Stomach (tissue), 9 donors: ENCODE measurements around the gene IFIT3. TPM values are rescaled to one million over a fixed set of nuclear protein-coding genes. Genes with fewer than 3 reads are reported as not detected.

Source experiments
- DNase-seq, 2 donors: peaks; one replicate each; pipeline versions ENCODE4 v3.0.0 to v3.0.0-alpha.2; 2013 to 2019
- H3K27ac ChIP-seq, 5 donors: fragments of 200-600 bp in 4 of 5; sonication (generic) in 4 of 5; one replicate each; pipeline ENCODE4 v1.5.1; 2013 to 2019; ENCODE audit warnings: mild to moderate bottlenecking in 1 of 5, moderate library complexity in 1 of 5
- H3K27me3 ChIP-seq, 3 donors: fragments of 200-600 bp; sonication (generic); one replicate each; pipeline ENCODE4 v1.5.1; 2017 to 2019; ENCODE audit warnings: mixed run types in 1 of 3
- H3K36me3 ChIP-seq, 4 donors: fragments of 200-600 bp; sonication (generic); 1 replicate in 3 of 4; 2 replicates in 1 of 4; pipeline ENCODE4 v1.5.1; 2016 to 2019
- H3K4me1 ChIP-seq, 4 donors: fragments of 200-600 bp; sonication (generic); one replicate each; pipeline ENCODE4 v1.5.1; 2016 to 2019
- H3K4me3 ChIP-seq, 4 donors: fragments of 200-600 bp; sonication (generic) in 3 of 4; one replicate each; pipeline ENCODE4 v1.5.1; 2016 to 2019; ENCODE audit warnings: mild to moderate bottlenecking in 1 of 4
- H3K9me3 ChIP-seq, 4 donors: fragments of 200-600 bp; sonication (generic); one replicate each; pipeline ENCODE4 v1.5.1; 2016 to 2019
- EP300 ChIP-seq: sonication (generic); formaldehyde crosslinking; IDR thresholded peaks from one replicate; pipeline ENCODE4 v1.6.1; 2017; ENCODE audit warnings: antibody characterized with exemption
- POLR2A ChIP-seq, 4 donors: fragments of 450-650 bp; IDR thresholded peaks; one replicate each; pipeline ENCODE4 v1.6.1; 2016; ENCODE audit warnings: antibody characterized with exemption in 4 of 4, control low read depth in 2 of 4, mild to moderate bottlenecking in 1 of 4, moderate library complexity in 1 of 4
- POLR2AphosphoS5 ChIP-seq, 3 donors: sonication (generic); formaldehyde crosslinking; IDR thresholded peaks; one replicate each; pipeline ENCODE4 v1.6.1; 2016; ENCODE audit warnings: antibody characterized with exemption in 3 of 3
- WGBS, 5 donors: extraction: QIAGEN DNeasy Blood & Tissue Kit in 3 of 5; methylation state at CpG; one replicate each; pipeline versions ENCODE4 v1.1.5 to v1.1.7; 2013 to 2018; 5-methylcytosine and 5-hydroxymethylcytosine counted together
- intact Hi-C: fragments of 100-400 bp; cut with DNase I; formaldehyde crosslinking; loops from one replicate; pipeline ENCODE4 v1.15.1; 2023; ENCODE audit warnings: low total_unique reads
- polyA plus RNA-seq, 3 donors: library from polyadenylated mRNA; stranded (reverse); fragments of 200-250 nt; gene quantifications; one replicate each; pipeline ENCODE4 v1.2.3, GENCODE V29; 2013
- total RNA-seq, 5 donors: library from RNA; depleted of rRNA; stranded (reverse); fragments of >200 nt; gene quantifications; one replicate each; pipeline versions ENCODE4 v1.1.0 to v1.2.3, GENCODE V29; 2014 to 2016
- TF ChIP-seq, protein P1 (sequence below), 7 experiments: fragments of 450-650 bp in 4 of 7; fragments of 200-600 bp in 3 of 7; sonication (generic) in 3 of 7; IDR thresholded peaks; one replicate each; pipeline ENCODE4 v1.5.1; 2016 to 2019; ENCODE audit warnings: antibody characterized with exemption in 7 of 7, control low read depth in 2 of 7, mild to moderate bottlenecking in 1 of 7
- donor health status: healthy with polysubstance abuse.
- donor health status: Bipolar disorder and iron deficiency.
- donor health status: healthy.

Gene IFIT3
- total and polyA plus RNA-seq, 8 donors: 1.3 to 11.4 (median 6.9) TPM

DNA sequence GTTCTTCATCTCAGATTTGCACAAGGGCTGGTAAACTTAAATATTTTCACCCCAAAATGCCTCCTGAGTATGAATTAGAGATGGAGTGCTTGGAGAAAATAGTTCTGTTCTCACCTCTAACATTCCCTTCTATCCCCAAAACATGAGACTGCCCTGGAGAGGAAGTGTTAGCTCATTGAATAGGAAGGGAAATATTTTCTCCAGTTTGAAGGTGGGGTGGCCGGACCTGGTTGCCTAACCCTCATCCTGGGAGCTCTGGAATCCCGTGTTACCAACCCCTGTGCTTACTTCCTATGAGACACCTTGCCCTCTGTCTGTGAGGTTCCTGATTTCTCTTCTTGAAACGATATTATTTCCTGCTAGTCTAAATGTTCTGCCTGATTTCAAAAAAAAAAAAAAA lies 25.2 kb upstream of the IFIT3 start:
- 3 to 22% (median 15%) methylated on average over 3 of the region's 3 CpGs for WGBS, 5 donors
- intact Hi-C loops: no loop called here
- Histone ChIP-seq H3K9me3 (no peaks in the 10 kb centered on the region), H3K27ac (peak overlapping the region; percentile 70 to 95 (median 89)), H3K4me1 (peaks cover 8 to 35% (median 24%) of the 10 kb centered on the region in 4 donors), H3K27me3 (no peaks in the 10 kb centered on the region), H3K4me3 (peak overlapping the region; percentile 46 to 56 (median 48)), H3K36me3 (peaks cover 9 to 20% (median 17%) of the 10 kb centered on the region in 4 donors)
- peak in 1 of 2 donors; percentile 14 for DNase-seq
- no peak for TF ChIP-seq POLR2AphosphoS5 (IDR thresholded peaks at IDR 0.05)
- TF ChIP-seq EP300: no peak
- TF ChIP-seq, protein P1, sequence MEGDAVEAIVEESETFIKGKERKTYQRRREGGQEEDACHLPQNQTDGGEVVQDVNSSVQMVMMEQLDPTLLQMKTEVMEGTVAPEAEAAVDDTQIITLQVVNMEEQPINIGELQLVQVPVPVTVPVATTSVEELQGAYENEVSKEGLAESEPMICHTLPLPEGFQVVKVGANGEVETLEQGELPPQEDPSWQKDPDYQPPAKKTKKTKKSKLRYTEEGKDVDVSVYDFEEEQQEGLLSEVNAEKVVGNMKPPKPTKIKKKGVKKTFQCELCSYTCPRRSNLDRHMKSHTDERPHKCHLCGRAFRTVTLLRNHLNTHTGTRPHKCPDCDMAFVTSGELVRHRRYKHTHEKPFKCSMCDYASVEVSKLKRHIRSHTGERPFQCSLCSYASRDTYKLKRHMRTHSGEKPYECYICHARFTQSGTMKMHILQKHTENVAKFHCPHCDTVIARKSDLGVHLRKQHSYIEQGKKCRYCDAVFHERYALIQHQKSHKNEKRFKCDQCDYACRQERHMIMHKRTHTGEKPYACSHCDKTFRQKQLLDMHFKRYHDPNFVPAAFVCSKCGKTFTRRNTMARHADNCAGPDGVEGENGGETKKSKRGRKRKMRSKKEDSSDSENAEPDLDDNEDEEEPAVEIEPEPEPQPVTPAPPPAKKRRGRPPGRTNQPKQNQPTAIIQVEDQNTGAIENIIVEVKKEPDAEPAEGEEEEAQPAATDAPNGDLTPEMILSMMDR (IDR thresholded peaks at IDR 0.05): no peak
- TF ChIP-seq POLR2A (IDR thresholded peaks at IDR 0.05): no peak

GRCh38 chr10:89303161-89303560 lies 24.6 kb upstream of the IFIT3 start:
- Histone ChIP-seq H3K36me3 (peaks cover 9 to 26% (median 21%) of the 10 kb centered on the region in 4 donors), H3K27ac (no peak overlapping the region), H3K9me3 (no peaks in the 10 kb centered on the region), H3K4me3 (peak overlapping the region in 1 of 4 donors; percentile 50), H3K27me3 (no peaks in the 10 kb centered on the region), H3K4me1 (peaks cover 8 to 35% (median 24%) of the 10 kb centered on the region in 4 donors)
- DNase-seq: no peak
- intact Hi-C loops: no loop called here
- 28 to 41% (median 32%) methylated on average over 2 of the region's 2 CpGs for WGBS, 5 donors
- TF ChIP-seq, protein P1 (IDR thresholded peaks at IDR 0.05): no peak
- TF ChIP-seq POLR2A (IDR thresholded peaks at IDR 0.05) (no peak), EP300 (no peak), POLR2AphosphoS5 (IDR thresholded peaks at IDR 0.05) (no peak)

GRCh38 chr10:89304026-89304425 lies 23.8 kb upstream of the IFIT3 start:
- peaks cover 8 to 35% (median 24%) of the 10 kb centered on the region in 4 donors for H3K4me1 ChIP-seq
- peaks cover 9 to 32% (median 22%) of the 10 kb centered on the region in 4 donors for H3K36me3 ChIP-seq
- no peaks in the 10 kb centered on the region for H3K9me3 ChIP-seq
- no peak for DNase-seq
- 83 to 92% (median 89%) methylated on average over 4 of the region's 4 CpGs for WGBS, 5 donors
- intact Hi-C loops: no loop called here
- peak overlapping the region in 1 of 4 donors; percentile 50 for H3K4me3 ChIP-seq
- no peaks in the 10 kb centered on the region for H3K27me3 ChIP-seq
- TF ChIP-seq EP300 (no peak), POLR2AphosphoS5 (IDR thresholded peaks at IDR 0.05) (no peak), POLR2A (IDR thresholded peaks at IDR 0.05) (no peak)
- TF ChIP-seq, protein P1 (IDR thresholded peaks at IDR 0.05): no peak
- no peak overlapping the region for H3K27ac ChIP-seq

GRCh38 chr10:89304446-89304845 lies 23.4 kb upstream of the IFIT3 start:
- H3K9me3 ChIP-seq: no peaks in the 10 kb centered on the region
- H3K27me3 ChIP-seq: no peaks in the 10 kb centered on the region
- H3K36me3 ChIP-seq: peaks cover 9 to 34% (median 22%) of the 10 kb centered on the region in 4 donors
- intact Hi-C loops: no loop called here
- WGBS, 5 donors: 94 to 98% (median 96%) methylated on average over 2 of the region's 2 CpGs
- no peak for DNase-seq
- no peak overlapping the region for H3K27ac ChIP-seq
- H3K4me3 ChIP-seq: no peak overlapping the region
- TF ChIP-seq POLR2A (IDR thresholded peaks at IDR 0.05) (no peak), POLR2AphosphoS5 (IDR thresholded peaks at IDR 0.05) (no peak), EP300 (no peak)
- TF ChIP-seq, protein P1 (IDR thresholded peaks at IDR 0.05): no peak
- peaks cover 8 to 35% (median 24%) of the 10 kb centered on the region in 4 donors for H3K4me1 ChIP-seq
